GM12864 (cell line): ENCODE results near the gene S100B.

ENCODE experiments used
- DNase-seq: peaks from one replicate; pipeline ENCODE4 v3.0.0-alpha.2; 2011; ENCODE audit warnings: low read depth
- H3K4me3 ChIP-seq: 2 replicates; pipeline ENCODE4 v1.5.1; 2011; ENCODE audit warnings: mild to moderate bottlenecking, low read depth, low read length, control low read depth
- CTCF ChIP-seq: IDR thresholded peaks from 2 replicates; pipeline ENCODE4 v1.5.1; 2011; ENCODE audit warnings: low read depth, mild to moderate bottlenecking, moderate library complexity, low read length, control low read depth, inconsistent platforms; ENCODE audit errors: missing control alignments

Gene S100B

DNA sequence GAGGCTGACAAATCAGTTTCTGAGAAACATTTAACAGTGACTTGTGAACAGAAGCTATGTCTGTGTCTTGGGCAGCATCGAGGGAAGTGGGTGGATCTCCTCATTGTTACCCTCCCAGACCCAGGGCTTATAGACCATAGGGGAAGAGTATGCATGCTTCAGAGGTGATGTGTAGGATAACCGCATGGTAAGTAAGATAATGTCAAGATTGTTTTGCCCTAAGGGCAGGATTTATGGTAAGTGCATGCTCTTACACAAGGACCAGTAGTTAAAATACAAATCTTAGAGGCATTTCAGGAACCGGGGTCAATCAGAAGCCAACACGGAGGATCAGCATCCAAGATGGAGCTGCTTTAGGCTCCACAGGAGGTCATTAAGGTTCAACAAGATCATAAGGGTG, 22.8 kb upstream of the S100B start:
- DNase-seq: no peak
- no peak for TF ChIP-seq CTCF
- no peak overlapping the region for H3K4me3 ChIP-seq

DNA sequence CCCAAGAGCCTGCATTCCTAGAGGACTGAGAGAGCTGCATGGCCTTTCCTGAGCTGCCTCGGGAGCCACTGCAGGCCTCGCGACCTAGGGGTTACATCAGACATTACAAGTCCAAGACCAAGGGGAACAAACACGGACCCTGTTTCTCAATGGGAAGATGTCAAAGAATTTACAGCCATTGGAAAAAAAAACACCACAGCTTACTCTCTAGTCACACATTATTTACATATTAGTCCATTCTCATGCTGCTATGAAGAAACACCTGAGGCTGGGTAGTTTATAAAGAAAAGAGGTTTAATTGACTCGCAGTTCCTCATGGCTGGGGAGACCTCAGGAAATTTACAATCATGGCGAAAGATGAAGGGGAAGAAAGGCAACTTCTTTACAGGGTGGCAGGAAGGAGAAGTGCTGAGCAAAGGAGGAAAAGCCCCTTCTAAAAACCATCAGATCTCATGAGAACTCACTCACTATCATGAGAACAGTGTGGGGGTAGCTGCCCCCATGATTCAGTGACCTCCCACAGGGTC, 22.2 kb upstream of the S100B start:
- TF ChIP-seq CTCF: no peak
- no peak for DNase-seq
- no peak overlapping the region for H3K4me3 ChIP-seq

- no peak for TF ChIP-seq CTCF
- H3K4me3 ChIP-seq: no peak overlapping the region
- no peak for DNase-seq
Observed at GRCh38 chr21:46626536-46626935, 21.7 kb upstream of the S100B start.

- no peak for DNase-seq
- no peak for TF ChIP-seq CTCF
- H3K4me3 ChIP-seq: no peak overlapping the region
Observed at GRCh38 chr21:46625759-46626158, 20.9 kb upstream of the S100B start.

DNA sequence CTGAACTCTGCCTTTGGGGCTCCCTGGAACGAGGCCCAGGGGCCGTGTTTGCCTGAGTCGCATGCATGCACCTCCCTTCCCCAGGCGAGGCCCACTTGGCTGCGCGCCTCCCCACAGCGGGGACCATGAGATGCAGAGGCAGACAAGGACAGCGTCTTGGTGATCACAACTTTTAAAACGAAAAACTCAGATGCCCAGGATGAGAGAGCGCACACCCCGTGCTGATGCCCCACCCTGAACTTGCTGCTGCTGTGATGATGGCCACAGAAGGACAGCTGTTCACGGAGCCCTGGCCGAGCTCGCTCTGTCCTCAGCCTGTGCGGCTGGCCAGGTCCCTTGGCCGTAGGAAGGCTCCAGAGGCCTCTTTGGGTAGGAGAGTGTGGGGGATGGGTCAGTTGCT, 19.2 kb upstream of the S100B start:
- no peak for DNase-seq
- no peak for TF ChIP-seq CTCF
- no peak overlapping the region for H3K4me3 ChIP-seq

DNA sequence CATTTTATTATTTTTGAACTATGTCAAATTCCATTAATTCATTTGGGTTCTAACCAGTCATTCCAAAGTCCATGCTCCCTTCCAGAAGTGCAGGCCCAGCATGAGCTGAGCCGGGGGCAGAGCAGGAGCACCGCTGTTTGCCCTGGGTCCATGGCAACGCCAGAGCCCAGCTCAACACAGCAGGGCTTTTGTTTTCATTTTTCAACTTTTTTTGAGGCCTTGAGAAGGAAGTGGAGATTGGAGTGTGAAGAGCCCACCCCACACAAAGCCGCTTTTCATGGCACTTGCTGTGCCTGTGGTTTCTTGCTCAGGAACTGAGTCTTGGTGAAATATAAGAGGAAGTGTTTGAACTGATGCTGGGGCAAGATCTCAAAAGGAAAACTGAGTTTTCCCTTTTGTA, 17.3 kb upstream of the S100B start:
- TF ChIP-seq CTCF: no peak
- no peak for DNase-seq
- no peak overlapping the region for H3K4me3 ChIP-seq

DNA sequence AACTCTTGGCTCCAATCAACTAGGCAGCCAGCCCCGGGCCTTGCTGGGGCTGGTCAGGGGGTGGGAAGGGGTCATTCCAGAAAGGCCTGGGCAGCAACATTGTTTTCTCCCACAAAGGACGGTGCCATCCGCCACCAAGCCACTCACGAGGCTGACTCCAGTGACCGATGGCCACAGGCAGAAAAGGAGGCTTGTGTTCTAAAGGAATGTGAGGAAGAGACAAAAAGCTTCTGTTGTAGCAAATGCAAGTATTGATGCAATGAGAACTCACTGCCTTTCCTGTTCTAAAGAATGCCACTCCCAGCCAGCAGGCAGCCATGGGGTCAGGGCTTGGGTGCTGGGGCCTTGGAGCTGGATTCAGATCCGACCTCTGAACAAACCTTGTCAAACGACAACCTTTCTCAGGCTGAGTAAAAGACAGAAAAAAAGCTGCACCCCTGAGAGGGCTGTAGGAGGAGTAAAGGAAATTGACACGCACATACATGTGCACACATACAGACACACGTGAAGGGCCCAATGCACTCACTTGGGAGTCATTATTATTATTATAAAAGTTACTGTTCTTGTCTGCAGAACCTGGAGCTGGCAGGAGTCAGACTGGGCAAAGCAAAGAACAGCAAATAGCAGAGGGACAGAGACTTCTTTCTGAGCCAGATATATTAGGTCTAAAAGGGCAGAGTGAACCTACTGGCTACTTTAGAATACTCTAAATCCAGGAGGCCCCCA, 16.7 kb upstream of the S100B start:
- no peak for TF ChIP-seq CTCF
- DNase-seq: no peak
- H3K4me3 ChIP-seq: no peak overlapping the region
